Endothelial cell of umbilical vein (primary cell): ENCODE measurements around the gene SLC4A5.

Source experiments
- EZH2 ChIP-seq: IDR thresholded peaks from 2 replicates; pipeline ENCODE4 v1.6.1; 2012; ENCODE audit warnings: borderline replicate concordance, low read depth, mild to moderate bottlenecking, moderate library complexity, low read length, inconsistent platforms; ENCODE audit not compliant: severe bottlenecking
- TF ChIP-seq, protein P1 (sequence below), 2 donors: IDR thresholded peaks; 1 replicate in 1 of 2; 2 replicates in 1 of 2; pipeline ENCODE4 v1.5.1; 2011; ENCODE audit warnings: low read length in 2 of 2, mild to moderate bottlenecking in 2 of 2, moderate library complexity in 2 of 2, control low read depth in 1 of 2, inconsistent platforms in 1 of 2, low read depth in 1 of 2; ENCODE audit not compliant: insufficient read depth in 1 of 2; ENCODE audit errors: extremely low read depth in 1 of 2

DNA sequence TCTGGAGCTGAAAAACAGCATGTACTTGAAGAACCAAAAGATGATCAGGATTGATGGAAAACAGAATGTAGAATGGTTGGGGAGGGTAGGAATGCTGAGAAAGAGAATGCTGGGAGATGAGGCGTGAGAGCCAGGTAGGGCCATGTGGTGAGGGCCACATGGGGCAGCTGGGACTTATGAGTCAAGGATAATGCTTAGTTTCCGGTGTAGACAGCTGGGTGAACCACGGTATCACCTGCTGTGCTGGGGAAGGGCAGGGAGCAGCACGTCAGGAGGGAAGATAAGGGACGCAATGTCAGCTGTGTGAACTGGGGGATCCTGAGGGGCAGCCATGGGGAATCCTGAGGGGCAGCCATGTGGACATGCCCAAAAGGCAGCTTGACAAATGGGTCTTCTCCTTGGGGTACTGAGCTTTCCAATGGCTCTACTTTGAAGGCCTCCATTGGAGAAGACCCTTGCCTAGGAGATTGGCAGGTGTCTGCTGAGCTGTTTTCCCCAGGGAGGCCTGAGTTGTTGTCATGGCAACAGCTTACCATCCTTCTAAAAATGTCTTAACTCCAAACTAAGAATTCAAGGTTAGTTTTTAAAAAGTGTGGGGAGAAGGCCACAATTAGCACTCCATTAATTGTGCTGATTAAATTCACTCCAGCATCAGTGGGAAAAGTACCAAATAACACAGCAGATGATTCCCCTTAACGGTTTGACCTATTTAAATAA lies 93.7 kb downstream of the SLC4A5 start:
- no peak for TF ChIP-seq EZH2
- TF ChIP-seq, protein P1, sequence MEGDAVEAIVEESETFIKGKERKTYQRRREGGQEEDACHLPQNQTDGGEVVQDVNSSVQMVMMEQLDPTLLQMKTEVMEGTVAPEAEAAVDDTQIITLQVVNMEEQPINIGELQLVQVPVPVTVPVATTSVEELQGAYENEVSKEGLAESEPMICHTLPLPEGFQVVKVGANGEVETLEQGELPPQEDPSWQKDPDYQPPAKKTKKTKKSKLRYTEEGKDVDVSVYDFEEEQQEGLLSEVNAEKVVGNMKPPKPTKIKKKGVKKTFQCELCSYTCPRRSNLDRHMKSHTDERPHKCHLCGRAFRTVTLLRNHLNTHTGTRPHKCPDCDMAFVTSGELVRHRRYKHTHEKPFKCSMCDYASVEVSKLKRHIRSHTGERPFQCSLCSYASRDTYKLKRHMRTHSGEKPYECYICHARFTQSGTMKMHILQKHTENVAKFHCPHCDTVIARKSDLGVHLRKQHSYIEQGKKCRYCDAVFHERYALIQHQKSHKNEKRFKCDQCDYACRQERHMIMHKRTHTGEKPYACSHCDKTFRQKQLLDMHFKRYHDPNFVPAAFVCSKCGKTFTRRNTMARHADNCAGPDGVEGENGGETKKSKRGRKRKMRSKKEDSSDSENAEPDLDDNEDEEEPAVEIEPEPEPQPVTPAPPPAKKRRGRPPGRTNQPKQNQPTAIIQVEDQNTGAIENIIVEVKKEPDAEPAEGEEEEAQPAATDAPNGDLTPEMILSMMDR (IDR thresholded peaks at IDR 0.05; ENCODE audit: extremely low read depth in 1 of 2, insufficient read depth in 1 of 2, low read depth in 1 of 2, low read length in 2 of 2) = no peak
